ENCODE results near the gene TRABD2B. TPM values are rescaled to one million over a fixed set of nuclear protein-coding genes. Genes with fewer than 3 reads are reported as not detected.

Gene TRABD2B
- total RNA-seq, 4 donors from 2014 or later, result 0.83 to 2.6 (median 1.9) TPM

DNA sequence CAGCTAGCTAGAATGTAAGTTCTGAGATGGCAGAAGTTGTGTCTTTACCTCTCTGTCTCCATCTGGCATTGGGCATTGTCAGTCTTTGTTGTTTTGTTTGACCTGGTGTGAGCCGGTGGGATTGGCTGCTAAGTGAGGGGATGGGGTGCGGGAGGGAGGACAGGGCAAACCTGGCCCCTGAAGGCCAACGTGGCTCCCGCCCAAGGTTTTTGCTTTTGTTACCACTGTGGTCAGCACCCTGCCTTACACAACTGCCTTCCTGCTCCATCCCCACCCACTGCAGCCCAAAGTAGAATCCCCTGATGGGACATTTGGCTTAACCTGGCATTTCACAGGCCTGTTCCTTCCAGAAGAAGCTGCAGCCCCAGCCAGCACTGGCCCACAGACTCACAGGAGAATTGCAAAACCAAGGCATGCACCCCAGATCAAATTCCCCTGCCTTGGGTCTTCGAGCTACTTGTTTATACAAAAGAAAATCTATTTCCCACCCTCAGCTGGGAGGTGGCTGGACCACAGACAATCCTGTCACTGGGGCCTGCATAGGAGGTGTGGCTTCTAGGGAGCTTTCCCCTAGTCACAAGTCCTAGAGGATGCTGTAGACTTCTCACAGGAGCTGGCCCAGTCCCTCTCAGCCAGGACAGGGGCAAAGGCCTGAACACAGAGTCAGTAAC is 147.5 kb downstream of the TRABD2B start:
- no peaks in the 10 kb centered on the region for H3K9me3 ChIP-seq
- peak in 1 of 2 donors; percentile 44 for DNase-seq (ENCODE audit: low spot score in 2 of 2)
- H3K36me3 ChIP-seq, result no peaks in the 10 kb centered on the region
- no peak overlapping the region for H3K27ac ChIP-seq
- H3K4me3 ChIP-seq, result no peak overlapping the region
- TF ChIP-seq EP300 (IDR thresholded peaks at IDR 0.05) (no peak), POLR2AphosphoS5 (IDR thresholded peaks at IDR 0.05) (no peak), POLR2A (IDR thresholded peaks at IDR 0.05) (no peak)
- TF ChIP-seq, protein P1, sequence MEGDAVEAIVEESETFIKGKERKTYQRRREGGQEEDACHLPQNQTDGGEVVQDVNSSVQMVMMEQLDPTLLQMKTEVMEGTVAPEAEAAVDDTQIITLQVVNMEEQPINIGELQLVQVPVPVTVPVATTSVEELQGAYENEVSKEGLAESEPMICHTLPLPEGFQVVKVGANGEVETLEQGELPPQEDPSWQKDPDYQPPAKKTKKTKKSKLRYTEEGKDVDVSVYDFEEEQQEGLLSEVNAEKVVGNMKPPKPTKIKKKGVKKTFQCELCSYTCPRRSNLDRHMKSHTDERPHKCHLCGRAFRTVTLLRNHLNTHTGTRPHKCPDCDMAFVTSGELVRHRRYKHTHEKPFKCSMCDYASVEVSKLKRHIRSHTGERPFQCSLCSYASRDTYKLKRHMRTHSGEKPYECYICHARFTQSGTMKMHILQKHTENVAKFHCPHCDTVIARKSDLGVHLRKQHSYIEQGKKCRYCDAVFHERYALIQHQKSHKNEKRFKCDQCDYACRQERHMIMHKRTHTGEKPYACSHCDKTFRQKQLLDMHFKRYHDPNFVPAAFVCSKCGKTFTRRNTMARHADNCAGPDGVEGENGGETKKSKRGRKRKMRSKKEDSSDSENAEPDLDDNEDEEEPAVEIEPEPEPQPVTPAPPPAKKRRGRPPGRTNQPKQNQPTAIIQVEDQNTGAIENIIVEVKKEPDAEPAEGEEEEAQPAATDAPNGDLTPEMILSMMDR (IDR thresholded peaks at IDR 0.05), result no peak
- no peaks in the 10 kb centered on the region for H3K4me1 ChIP-seq
- WGBS, result 92% methylated on average over 5 of the region's 5 CpGs
- no peaks in the 10 kb centered on the region for H3K27me3 ChIP-seq

DNA sequence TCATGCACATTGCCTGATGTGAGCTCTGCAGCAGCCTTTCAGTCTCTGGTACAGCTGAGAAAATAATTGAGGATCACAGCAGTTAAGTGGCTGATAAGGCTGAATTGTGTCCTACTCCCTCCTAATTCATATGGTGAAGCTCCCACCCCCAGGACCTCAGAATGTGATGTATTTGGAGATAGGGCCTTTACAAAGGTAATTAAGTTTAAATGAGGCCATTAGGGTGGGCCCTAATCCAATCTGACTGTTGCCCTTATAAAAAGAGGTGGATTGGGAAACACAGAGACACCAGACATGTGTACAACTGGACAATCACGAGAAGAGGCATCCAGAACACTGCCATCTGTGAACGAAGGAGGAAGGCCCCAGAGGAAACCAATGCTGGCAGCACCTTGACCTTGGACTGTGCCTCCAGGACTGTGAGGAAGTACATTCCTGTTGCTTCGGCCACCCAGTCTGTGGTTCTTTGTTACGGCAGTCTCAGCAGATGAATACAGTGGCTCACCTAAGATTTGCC is 148.1 kb downstream of the TRABD2B start:
- H3K36me3 ChIP-seq, result no peaks in the 10 kb centered on the region
- H3K4me3 ChIP-seq, result no peak overlapping the region
- no peak overlapping the region for H3K27ac ChIP-seq
- peak in 1 of 2 donors; percentile 50 for DNase-seq (ENCODE audit: low spot score in 2 of 2)
- WGBS, result 62% methylated on average over 4 of the region's 4 CpGs
- TF ChIP-seq POLR2A (IDR thresholded peaks at IDR 0.05) (no peak), POLR2AphosphoS5 (IDR thresholded peaks at IDR 0.05) (no peak), EP300 (IDR thresholded peaks at IDR 0.05) (no peak)
- TF ChIP-seq, protein P1 (IDR thresholded peaks at IDR 0.05), result no peak
- H3K4me1 ChIP-seq, result no peaks in the 10 kb centered on the region
- no peaks in the 10 kb centered on the region for H3K9me3 ChIP-seq
- H3K27me3 ChIP-seq, result no peaks in the 10 kb centered on the region

DNA sequence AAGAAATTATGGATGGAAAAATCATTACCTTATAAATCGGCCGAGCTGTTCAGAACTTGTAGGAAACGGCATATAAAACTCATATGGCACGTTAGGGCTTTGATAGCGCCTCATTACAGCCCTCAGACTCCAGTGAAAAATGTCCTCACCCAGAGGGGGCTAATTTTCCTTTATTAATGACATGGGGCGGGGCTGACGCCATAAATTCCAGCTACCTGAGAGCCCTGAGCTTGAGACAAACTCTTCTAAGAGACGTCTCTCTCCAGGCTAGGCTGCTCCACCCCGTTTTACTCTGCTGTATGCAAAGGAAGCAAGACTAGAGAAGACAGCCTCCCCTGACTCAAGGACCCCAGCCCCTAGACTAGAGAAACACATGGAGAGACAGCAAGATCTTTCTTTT is 149.4 kb downstream of the TRABD2B start:
- no peak overlapping the region for H3K4me3 ChIP-seq
- H3K27ac ChIP-seq, result no peak overlapping the region
- H3K36me3 ChIP-seq, result no peaks in the 10 kb centered on the region
- TF ChIP-seq POLR2A (IDR thresholded peaks at IDR 0.05), result no peak
- no peak for TF ChIP-seq POLR2AphosphoS5 (IDR thresholded peaks at IDR 0.05)
- TF ChIP-seq, protein P1 (IDR thresholded peaks at IDR 0.05), result no peak
- TF ChIP-seq EP300 (IDR thresholded peaks at IDR 0.05), result no peak
- H3K27me3 ChIP-seq, result no peaks in the 10 kb centered on the region
- DNase-seq (ENCODE audit: low spot score in 2 of 2), result peak in 1 of 2 donors; percentile 60
- 93% methylated on average over 9 of the region's 9 CpGs for WGBS
- no peaks in the 10 kb centered on the region for H3K9me3 ChIP-seq
- no peaks in the 10 kb centered on the region for H3K4me1 ChIP-seq

DNA sequence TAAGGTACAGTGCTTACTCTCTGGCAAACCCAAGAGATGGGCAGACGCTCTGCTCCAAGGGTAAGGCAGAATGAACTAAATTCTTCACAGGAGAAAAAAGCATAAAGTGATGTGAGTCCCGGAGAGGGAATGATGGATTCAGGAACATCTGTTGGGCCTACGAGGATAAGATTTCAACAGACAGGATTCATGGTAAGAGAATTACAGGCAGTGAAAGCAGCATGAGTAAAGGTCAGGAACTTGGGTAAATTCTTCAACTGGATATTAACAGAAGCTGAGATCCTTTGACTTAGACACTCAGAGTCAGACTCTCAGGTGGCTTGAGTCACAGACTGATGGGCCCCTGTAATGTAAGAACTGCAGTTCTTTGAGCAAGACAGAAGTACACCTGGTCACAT is 152.6 kb downstream of the TRABD2B start:
- H3K4me1 ChIP-seq, result peaks cover 3% of the 10 kb centered on the region
- TF ChIP-seq, protein P1 (IDR thresholded peaks at IDR 0.05), result no peak
- TF ChIP-seq POLR2AphosphoS5 (IDR thresholded peaks at IDR 0.05), result no peak
- no peak for TF ChIP-seq EP300 (IDR thresholded peaks at IDR 0.05)
- TF ChIP-seq POLR2A (IDR thresholded peaks at IDR 0.05), result no peak
- WGBS, result 91% methylated on average over 3 of the region's 3 CpGs
- DNase-seq (ENCODE audit: low spot score in 2 of 2), result no peak
- H3K27ac ChIP-seq, result no peak overlapping the region
- no peaks in the 10 kb centered on the region for H3K9me3 ChIP-seq
- H3K27me3 ChIP-seq, result no peaks in the 10 kb centered on the region
- no peaks in the 10 kb centered on the region for H3K36me3 ChIP-seq
- H3K4me3 ChIP-seq, result no peak overlapping the region

- H3K36me3 ChIP-seq, result no peaks in the 10 kb centered on the region
- no peak for TF ChIP-seq POLR2AphosphoS5 (IDR thresholded peaks at IDR 0.05)
- TF ChIP-seq, protein P1 (IDR thresholded peaks at IDR 0.05), result no peak
- no peak for TF ChIP-seq POLR2A (IDR thresholded peaks at IDR 0.05)
- no peak for TF ChIP-seq EP300 (IDR thresholded peaks at IDR 0.05)
- no peaks in the 10 kb centered on the region for H3K27me3 ChIP-seq
- WGBS, result 81% methylated on average over 10 of the region's 10 CpGs
- peaks cover 9% of the 10 kb centered on the region for H3K4me1 ChIP-seq
- DNase-seq (ENCODE audit: low spot score in 2 of 2), result peak in 1 of 2 donors; percentile 43
- H3K4me3 ChIP-seq, result no peak overlapping the region
- no peaks in the 10 kb centered on the region for H3K9me3 ChIP-seq
- no peak overlapping the region for H3K27ac ChIP-seq
These were observed 153.2 kb downstream of the TRABD2B start for GRCh38 chr1:47843781-47844557.
